NCI-H2196 treated with DMSO at 0.1 percent for 48 hours (cell line): Measurements from ENCODE around the gene ATXN7L1.

ENCODE experiments used
- DNase-seq: peaks from one replicate; lab custom pipeline; 2025; ENCODE audit not compliant: unreplicated experiment; lab: John Stamatoyannopoulos, UW

ATXN7L1 gene

DNA sequence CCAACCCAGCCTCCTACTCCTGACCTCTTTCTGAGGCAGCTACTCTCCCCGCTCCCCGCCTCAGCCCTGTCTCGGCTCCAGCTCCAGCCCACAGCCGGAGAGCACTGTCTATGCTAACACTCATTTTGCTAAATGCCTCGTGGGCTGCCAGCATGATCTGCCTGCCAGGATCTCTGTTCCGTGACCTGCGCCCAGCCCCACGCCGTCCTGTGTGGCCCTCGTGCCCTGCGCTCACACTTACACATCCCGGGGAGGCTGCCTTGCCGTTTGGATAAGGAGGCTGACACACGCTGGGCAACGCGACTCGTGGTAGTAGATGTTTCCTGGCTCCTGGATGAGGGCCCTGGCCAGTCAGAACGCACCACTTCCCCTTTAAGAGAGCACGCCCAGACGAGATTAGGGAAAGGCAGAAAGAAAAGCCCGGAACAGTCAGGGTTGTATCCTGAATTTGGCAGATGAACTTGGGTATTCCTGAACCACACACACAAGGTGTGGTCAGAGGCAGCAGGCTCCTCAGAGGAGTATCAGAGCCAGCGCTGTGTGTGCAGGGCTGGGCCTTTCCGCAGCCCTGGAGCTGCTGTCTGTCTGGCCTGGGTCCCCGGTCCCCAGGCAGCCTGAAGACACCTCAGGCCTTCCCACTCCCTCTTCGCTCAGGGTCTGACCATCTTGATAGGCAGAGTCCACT lies 197.4 kb downstream of the ATXN7L1 start:
- DNase-seq = no peak

DNA sequence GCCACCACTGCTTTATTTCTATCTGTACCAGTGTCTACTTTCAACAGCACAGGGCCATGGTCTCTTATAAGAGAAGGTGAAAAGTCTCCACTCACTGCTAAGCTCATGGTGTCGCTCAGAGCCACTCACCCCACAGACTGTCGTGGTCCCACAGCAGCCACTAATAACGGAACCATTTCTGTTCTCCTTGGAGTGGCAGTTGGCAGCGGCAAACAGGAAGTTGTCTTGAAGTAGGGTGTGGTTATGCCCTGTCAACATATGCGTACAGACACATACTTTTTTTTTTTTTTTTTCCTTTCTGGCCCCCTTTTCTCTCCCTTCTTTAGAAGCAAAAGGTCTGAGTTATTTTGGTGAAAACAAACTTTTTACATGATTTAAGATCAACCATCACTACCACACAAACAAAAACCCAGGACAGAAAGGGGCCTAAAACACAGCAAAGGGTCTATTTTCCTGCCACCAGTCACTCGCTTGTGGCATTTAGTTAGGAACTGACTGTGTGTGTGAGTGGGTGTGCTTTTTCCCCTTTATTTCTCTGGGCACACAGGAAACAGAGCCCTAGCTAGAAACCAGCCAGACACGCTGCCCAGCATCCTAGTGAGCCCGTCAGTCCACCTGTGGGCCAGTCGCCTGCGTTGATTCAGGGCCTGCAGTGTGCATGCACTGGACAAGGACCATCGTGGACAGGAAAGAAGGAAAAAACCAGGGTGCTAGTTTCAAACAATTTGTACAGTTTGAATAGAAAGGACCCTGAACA lies 198.4 kb downstream of the ATXN7L1 start:
- DNase-seq = no peak

DNA sequence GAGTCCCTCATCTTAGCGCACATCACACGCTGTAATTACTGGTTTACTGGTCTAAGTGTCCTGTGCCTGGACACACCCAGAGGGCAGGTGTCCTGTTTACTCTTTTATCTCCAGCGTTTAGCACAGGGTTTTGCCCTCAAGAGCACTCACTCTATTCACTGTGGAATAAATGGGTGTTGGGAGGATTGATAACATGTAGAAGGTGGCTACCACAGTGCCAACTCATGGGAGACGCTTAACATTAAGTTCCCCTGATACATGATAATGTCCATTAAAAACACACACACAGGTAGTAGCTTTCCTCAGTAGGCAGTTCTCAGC lies 199.0 kb downstream of the ATXN7L1 start:
- DNase-seq = no peak

DNA sequence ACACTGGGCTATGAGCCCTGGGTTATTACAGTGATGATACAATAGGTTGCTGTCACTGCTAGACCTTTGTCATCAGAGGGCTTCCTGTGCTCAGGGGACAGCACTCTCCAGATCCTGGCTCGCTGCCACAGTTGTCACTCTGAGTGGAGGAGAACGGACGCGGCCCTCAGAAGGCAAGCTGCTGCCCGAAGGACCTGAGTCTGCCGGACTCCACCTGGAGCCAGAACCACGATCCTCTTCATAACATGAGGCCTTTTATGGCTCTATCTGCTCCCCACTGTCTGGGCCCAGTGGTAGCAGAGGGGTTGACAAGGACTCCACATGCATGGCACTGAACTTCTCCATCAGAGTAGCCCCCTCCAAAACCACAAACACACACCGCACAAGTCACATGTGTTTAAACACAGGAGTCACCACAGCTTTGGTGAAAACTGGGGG lies 200.4 kb downstream of the ATXN7L1 start:
- DNase-seq = no peak

DNA sequence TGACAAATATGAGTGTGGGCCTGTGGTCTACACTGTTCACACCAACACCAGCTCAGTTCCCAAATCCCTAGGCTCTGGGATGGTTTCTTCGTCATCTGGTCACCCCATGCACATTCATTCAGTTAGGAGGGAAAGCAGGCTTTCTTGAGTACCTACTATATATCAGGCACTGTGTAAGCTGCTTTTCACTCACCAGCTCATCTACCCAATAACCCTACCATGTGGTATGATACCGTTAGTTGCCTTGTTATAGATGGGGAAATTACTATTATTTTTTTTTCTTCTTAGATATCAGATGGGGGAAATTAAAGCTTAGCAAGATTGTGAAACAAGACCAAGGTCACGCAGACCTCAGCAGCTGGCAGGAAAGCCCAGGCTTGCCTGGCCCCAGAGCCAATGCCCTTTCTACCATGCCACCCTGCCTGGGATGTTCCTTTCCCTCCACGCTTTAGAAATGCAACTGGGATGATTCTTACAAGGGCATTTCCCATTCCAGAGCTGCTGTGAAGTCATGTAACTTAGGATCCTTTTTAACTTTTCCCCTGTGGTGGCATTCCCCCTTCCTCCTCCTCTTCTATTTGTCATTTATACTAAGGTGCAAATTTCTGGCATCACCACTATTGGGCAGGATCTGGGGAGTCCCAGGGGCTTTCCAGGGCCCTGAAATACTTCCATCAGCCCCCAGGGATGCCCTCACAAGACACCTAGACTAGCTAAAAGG lies 202.0 kb downstream of the ATXN7L1 start:
- DNase-seq = no peak

DNA sequence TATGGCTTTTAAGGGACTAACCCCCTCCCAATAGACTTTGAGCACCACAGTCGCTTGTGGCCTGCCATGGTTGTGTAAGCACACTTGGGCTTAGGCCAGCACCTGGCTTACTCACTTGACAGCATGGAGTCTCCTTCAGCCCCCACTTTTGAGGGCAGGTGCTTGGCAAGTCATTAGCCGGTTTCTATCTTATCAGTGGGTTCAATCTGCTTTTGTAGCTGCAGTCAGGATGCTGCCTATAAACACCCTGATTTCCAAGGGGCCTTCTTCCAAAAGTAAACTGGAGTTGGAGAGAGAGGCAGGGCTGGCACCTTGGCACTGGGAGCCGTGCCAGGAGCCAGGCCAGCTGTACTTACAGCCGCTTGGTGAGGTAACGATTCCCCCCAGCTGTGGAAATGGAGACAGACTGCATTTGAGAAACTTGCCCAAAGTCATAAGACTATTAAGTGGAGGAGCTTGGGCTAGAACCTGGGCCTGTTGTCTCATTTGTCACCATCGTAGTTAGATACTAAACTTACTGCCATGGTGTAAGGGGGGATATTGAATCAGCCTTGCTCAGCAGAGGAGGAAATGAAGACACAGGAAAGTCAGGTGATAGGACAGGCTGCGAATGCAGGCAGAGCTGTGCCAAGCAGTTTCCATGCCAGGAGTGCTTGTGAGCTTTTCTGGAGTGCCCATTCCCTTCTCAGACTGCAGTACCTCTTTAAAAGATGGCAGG lies 202.9 kb downstream of the ATXN7L1 start:
- DNase-seq = peak; percentile 96

DNA sequence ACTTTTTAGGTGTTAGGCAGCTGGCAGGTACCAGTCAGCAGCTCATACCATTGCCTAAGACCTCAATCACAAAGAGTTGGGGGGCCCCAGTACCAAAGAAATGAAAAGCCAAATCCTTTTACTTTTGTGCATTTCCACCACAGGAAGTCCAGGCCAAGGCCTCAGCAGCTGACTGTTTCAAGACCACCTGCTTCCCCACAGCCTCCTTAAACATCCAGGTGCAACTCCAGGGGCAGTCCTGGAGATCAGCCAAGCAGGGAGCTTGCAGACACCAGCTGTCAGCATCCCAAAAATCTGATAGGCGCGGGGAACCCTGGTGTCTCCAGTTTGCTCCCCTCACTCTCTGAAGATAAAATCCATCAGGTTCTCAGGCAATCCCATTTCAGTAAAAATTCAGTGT lies 203.6 kb downstream of the ATXN7L1 start:
- peak; percentile 47 for DNase-seq

DNA sequence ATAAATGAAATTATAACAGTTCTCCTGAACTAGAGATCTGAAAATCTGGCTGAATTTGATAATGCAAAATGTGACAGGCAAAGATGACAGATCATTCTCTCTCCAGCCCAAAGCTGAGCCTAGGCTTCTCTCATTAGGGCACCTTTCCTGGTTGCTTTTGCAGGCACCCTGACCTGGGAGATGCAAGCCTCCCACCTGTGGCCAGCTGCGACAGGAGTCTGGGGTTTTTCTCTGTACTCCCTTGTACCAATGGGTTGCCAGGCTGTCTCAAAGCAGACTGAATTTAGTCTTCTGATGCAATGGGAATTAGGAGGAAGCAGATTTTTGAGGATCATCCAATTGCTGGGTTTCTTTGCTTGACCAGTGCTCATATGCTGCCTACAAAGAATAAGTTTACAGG lies 210.1 kb downstream of the ATXN7L1 start:
- no peak for DNase-seq

DNA sequence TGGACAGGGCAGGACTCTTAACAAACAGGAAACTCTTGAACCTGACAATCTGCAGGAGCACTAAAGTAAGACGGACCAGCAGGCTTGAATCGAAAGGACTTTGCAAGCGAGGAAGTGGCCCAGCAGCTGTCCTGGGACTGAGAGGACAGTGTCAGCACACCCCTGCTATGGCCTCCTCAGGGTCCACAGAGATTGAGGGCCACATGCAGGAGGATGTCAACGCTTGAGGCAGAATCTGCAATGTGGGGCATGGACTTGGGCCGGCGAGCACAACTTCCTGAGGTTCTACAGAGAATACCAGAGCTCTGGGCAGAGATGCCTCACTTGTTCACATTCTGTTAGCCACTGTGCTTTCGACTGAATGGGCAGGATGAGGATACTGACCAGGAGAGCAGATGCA lies 210.7 kb downstream of the ATXN7L1 start:
- DNase-seq = no peak

DNA sequence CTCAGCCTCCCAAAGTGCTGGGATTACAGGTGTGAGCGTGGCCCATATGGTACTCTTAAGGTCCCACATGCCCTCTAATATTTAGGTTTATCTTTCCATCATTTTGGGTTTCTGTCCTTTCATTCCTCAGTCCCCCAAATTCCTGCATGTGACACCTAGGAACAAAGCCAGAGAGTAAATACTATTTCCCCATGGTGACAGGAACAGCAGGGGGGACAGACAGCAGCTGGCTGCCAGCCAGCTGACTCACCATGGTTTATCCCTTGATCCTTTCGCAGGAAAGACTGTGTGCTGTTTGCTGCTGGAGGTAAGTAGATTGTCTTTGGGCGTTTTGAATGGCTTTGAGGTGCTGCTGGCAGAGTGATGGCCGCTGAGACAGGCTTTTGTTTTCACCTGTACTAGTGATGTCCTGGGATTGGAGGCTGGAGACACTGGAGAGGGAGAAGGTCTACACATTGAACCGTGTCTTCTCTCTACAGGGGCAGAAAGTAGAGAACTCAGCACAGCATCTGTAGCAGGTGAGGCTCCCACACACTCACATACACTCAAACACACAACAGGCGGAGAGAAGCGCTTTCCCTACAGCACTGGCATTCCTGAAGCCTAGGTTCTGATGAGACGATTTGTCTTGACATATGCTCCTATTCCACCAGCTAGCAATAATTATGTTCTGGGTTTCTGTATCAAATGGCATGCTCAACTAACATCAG lies 211.4 kb downstream of the ATXN7L1 start:
- DNase-seq = peak; percentile 50

DNA sequence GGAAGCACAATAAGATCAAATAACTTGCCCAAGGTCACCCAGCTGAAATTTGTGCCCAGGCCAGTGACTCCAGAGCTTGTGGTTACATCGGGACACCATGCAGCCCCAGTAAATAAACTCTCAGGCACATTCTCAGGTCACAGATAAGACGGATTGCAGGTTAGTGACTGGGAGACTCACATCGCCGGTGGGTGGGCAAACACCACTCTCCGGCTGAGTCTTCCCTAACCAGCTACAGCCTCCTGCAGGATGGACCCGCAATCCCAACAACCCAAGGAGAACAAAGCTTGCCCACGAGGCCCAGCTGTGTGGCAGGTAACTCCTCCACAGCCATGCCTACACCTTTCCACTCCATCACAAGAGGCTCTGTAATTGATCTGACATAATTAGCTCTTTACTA lies 213.4 kb downstream of the ATXN7L1 start:
- DNase-seq = no peak

DNA sequence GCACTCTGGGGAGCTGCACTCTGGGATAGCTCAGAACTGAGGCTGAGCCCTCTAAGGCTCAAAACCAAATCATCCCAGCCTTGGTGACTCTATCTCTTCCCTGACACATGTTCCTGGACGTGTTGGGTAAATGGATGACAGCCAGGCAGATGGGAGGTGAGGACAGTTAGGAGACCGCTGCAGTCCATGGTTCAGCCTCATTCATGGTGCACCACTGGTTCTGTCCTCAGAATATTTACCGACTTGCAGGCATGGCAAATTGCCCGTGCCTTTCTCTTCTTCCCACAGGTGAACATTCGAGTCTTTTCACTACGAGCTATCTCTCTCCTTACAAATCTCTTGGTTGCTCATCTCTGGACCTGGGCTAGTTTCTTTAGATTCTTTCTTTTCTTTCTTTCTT lies 214.8 kb downstream of the ATXN7L1 start:
- no peak for DNase-seq

DNA sequence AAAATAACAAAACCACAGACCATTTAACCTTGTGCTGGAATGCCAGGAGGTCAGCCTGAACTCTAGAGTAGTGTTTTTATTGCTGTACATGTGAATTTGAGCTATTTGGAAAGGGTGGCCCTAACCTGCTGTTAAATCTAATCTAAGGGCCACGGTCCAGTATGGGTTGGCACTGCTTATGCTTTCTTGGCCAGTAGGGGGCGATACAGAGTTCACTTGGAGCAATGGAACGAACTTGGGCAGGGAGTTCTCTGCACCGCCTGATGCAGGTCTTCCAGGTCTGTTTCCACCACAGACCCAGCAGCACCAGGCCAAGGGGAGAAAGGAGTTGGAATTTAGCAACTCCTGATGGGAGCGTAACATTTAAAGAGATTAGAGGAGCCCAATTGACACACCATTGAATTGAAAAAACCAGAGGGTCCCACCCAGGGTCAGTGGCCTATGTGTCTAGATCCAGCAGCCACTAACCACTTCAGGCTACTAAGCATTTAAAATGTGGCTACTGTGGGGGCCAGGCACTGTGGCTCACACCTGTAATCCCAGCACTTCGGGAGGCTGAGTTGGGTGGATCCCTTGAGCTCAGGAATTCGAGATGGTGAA lies 219.4 kb downstream of the ATXN7L1 start:
- DNase-seq = no peak

DNA sequence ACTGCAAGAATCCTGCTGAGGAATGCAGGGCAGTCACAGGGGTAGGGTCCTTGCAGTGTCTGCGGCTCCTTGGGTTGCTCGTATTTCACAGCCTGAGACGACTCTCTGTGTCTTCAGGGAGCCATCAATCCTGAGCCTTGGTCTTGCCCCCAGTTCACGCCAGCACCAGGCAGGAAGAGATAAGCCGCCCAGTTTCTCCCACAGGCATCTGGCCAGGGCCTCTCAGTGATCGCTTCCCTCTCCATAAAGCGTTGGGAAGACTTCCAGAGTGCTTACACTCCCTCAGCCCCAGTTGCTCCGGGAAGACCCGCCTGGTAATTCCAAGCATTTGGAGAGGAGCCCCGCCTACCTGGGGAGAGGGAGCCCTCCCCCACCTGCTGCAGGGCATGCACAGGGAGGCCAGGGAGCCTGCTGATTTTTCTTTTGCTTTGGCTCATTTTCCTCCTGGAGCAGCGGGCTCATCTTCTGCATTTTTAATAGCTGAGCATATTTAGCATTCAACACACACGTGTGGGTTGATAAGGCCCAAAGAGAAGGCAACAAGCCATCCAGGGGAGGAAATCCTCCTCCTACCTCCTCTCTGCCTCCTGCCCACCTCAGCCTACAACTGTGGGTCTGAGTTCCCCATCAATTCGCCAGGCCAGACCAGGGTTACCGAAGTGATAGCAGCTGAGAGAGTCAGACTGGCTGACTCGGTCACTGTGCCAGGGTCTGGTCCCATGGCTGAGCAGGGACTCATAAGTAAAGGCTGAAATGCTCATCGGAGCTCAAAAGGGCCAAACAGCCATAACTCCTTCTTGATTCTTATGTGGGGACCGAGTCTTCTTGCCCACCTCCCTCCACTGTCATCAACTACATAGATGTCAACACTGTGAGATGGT lies 220.7 kb downstream of the ATXN7L1 start:
- DNase-seq = no peak

DNA sequence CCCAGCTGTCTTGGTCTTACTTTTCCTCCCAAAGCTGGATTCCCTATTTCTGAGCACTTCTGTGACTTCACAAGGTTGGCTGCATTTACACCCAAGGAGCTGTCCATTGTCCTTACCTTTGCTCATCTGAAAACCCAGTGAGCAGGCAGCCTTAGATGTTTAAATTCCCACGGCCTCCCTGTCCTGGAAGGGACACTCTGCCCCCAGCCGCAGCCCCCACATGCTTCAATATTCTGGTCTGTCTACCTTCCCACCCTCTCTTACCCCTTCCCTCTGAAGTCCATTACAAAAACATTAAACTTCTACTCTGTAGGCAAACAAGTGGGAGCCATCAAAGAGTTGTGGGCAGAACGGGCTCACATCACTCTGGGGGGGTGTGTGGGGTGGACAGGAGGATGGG lies 221.3 kb downstream of the ATXN7L1 start:
- no peak for DNase-seq

DNA sequence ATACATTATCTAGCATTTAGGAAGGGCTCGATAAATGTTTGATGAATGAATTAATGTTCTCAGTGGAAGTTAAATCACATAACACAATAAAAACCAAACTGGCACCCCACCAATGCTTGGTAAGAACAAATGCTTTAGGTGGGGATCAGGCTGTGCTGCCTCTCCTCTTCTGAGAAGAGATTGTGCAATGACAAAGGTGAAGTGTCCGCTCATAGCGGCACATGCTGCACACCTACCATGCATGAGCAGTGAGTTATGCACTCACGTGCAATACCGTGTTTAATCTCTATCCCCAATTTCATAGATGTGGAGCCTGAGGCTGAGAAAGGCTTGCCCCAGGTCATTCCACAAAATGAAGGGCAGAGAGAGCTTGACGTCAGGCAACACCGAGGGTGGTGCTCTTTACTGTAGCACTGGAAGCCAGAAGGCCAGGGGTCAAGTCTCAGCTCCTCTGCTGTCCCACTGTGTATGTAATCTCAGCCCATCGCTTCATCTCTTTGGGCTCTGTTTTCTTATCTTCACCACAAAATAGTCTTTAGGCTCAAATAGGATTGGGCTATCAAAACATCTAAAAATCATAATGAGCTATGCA lies 222.2 kb downstream of the ATXN7L1 start:
- no peak for DNase-seq

DNA sequence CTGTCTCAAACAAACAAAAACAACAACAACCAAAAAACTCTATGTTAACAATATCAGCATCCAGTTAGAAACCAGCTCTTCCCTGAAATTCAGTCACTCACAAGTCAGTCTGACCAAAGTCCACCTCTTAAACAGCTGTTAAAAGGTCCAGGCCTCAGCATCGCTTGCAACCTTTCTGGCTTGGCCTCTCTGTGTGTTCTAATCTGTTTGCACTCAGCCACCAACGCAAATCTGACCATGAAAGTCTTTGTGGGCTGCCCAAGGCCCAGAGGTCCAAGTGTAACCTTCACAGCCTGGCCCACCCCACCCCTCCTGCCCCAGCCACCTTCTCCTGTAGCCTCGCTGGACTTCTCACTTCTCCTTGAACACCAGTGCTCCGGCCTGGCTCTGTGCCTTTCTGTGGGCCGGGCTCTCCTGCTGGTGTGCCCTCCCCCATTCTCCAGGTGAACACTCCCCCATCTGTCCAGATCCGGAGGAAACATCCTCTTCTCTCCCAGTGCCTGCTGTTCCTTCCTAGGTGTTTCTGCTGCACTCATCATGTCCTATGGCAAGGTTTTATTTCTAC lies 222.9 kb downstream of the ATXN7L1 start:
- no peak for DNase-seq

DNA sequence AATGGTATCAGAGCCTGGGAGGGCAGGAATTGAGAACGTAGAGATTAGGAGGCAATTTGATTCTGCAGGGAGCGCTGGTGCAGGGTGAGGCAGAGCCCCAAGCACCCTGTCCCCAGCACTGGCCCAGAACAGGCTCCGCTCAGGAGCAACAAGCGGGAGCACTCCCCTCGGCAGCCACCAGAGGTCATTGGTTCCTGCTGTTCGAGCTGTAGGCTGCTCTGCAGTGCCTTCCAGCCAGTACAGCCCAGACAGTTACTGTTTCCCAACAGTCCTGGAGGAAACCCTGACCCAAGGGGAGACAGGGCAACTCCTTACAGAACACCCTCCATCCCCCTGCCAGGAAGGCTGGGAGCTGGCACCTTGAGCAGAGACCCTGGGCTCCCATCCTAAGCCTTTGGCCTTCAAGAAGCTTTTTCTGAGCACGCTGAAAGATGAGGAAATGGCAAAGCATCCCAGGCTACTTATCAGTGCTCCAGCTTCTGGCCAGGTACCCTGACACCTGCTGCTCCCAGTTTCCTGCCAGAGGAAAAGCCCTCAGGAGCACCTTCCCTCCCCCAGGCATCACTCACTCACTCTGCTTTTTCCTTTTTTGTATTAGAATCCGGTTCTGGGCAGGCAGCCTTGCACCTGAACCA lies 223.9 kb downstream of the ATXN7L1 start:
- DNase-seq = peak; percentile 72
